IMR-90 (cell line): Measurements from ENCODE around the gene DTD1.
"Not testable (repeated sequence)": the region's sequence is repeated elsewhere in the genome, so short reads cannot be mapped to it uniquely, and the experiment has no call there.

Experiments
- CEBPB ChIP-seq: IDR thresholded peaks from 2 replicates; pipeline ENCODE4 v1.6.1; 2012; ENCODE audit warnings: low read depth, low read length, improper control_type of control experiment
- POLR2A ChIP-seq: IDR thresholded peaks from 2 replicates; pipeline ENCODE4 v1.6.1; 2012; ENCODE audit warnings: mild to moderate bottlenecking, low read depth, low read length
- TF ChIP-seq, protein P1 (sequence below): conservative IDR thresholded peaks from 2 replicates; pipeline ENCODE4 v1.5.1; 2012; ENCODE audit warnings: mild to moderate bottlenecking, low read depth, low read length, improper control_type of control experiment

DNA sequence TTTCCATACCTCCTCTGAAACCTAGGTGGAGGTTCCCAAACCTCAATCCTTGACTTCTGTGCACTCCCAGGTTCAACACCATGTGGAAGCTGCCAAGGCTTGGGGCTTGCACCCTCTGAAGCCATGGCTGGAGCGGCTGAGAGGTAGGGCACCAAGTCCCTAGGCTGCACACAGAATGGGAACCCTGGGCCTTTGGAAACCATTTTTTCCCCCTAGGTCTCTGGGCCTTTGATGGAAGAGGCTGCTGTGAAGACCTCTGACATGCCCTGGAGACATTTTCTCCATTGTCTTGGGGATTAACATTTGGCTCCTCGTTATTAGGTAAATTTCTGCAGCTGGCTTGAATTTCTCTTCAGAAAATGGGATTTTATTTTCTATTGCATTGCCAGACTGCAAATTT lies 199.2 kb downstream of the DTD1 start:
- TF ChIP-seq, protein P1, sequence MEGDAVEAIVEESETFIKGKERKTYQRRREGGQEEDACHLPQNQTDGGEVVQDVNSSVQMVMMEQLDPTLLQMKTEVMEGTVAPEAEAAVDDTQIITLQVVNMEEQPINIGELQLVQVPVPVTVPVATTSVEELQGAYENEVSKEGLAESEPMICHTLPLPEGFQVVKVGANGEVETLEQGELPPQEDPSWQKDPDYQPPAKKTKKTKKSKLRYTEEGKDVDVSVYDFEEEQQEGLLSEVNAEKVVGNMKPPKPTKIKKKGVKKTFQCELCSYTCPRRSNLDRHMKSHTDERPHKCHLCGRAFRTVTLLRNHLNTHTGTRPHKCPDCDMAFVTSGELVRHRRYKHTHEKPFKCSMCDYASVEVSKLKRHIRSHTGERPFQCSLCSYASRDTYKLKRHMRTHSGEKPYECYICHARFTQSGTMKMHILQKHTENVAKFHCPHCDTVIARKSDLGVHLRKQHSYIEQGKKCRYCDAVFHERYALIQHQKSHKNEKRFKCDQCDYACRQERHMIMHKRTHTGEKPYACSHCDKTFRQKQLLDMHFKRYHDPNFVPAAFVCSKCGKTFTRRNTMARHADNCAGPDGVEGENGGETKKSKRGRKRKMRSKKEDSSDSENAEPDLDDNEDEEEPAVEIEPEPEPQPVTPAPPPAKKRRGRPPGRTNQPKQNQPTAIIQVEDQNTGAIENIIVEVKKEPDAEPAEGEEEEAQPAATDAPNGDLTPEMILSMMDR = not testable (repeated sequence)
- not testable (repeated sequence) for TF ChIP-seq POLR2A, CEBPB
